Activated naive CD4-positive, alpha-beta T cell treated with anti-CD3 and anti-CD28 coated beads, Interleukin-2, amount 10 ng/mL, durations not matched to agents 7 days and 5 days (primary cell): ENCODE results near the gene CNNM4.

Source experiments
- CTCF ChIA-PET: fragments of 350-600 bp; sonication (Branson Sonifier 250); formaldehyde crosslinking; loops from one replicate; lab custom pipeline; 2021; ENCODE audit warnings: antibody characterized with exemption; lab: Charles Lee
- DNase-seq: peaks from one replicate; pipeline ENCODE4 v3.0.0-alpha.2; 2020
- H3K27ac Mint-ChIP-seq: one replicate; pipeline ENCODE4 v1.8.0; 2021; ENCODE audit warnings: mild to moderate bottlenecking, moderate library complexity, mixed read lengths
- H3K27me3 Mint-ChIP-seq: one replicate; pipeline ENCODE4 v1.8.0; 2021; ENCODE audit warnings: mild to moderate bottlenecking, mixed read lengths
- H3K36me3 Mint-ChIP-seq: one replicate; pipeline ENCODE4 v1.8.0; 2021; ENCODE audit warnings: mixed read lengths
- H3K4me1 Mint-ChIP-seq: one replicate; pipeline ENCODE4 v1.8.0; 2021; ENCODE audit warnings: mixed read lengths
- H3K4me3 Mint-ChIP-seq: one replicate; pipeline ENCODE4 v1.8.0; 2021; ENCODE audit warnings: mild to moderate bottlenecking, moderate library complexity, mixed read lengths
- H3K9me3 Mint-ChIP-seq: one replicate; pipeline ENCODE4 v1.8.0; 2021; ENCODE audit warnings: mixed read lengths

CNNM4 gene

DNA sequence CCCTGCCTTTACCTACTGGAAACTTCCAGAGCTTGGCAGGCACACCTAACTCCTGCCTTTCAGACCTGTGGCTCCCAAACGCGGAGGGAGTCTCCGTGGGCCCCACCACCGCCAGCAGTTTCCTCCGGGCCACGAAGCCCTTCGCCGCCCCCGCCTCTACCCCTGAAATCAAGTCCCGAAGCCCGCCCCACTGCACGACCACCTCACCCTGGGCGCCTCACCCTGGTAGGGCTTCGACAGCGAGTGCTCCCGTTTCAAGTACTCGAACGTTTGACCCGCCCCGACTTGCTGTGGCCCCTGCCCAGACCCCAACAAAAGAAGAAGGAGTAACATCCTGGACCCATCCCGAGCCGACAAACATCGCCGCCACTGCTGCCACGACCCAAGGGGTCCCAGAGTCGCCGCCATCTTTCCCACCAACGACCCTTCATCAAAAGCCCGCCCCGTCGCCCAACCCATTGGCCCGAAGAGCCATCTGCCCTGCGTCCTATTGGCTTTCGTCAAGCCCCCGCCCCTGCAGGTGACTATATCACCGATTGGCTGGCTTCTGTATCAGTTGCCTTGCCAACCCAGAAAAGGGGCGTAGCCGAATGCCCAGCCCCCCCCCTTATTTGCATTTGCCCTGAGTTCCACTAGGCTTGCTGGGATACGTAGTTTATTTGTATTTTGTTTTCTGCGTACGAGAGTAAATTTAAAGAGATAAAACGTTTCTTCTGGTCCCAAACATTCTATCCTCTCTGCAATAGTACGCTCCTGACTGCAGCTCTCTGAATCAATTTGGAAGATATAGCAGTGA is 20.9 kb upstream of the CNNM4 start, which contains the start of gene LMAN2L:
TSS of gene LMAN2L (minus strand) at position 432 of the 796 bp plus-strand sequence. CDS start at position 408, 24 bp downstream.
- H3K27ac Mint-ChIP-seq, result peak within 1 kb of the TSS; percentile 69
- peaks cover 4% of the 10 kb centered on the region for H3K27me3 Mint-ChIP-seq
- peak; percentile 100 for DNase-seq
- H3K4me1 Mint-ChIP-seq, result peaks cover 46% of the 10 kb centered on the region
- CTCF ChIA-PET, result interaction anchor here (1.1 to 1.3 kb wide), 2 partner anchors 19 to 186 kb away, joined by 3 read pairs; no protein-coding TSS in a partner anchor
- H3K36me3 Mint-ChIP-seq, result peaks cover 8% of the 10 kb centered on the region
- H3K9me3 Mint-ChIP-seq, result no peaks in the 10 kb centered on the region
- H3K4me3 Mint-ChIP-seq, result peak within 1 kb of the TSS; percentile 91

DNA sequence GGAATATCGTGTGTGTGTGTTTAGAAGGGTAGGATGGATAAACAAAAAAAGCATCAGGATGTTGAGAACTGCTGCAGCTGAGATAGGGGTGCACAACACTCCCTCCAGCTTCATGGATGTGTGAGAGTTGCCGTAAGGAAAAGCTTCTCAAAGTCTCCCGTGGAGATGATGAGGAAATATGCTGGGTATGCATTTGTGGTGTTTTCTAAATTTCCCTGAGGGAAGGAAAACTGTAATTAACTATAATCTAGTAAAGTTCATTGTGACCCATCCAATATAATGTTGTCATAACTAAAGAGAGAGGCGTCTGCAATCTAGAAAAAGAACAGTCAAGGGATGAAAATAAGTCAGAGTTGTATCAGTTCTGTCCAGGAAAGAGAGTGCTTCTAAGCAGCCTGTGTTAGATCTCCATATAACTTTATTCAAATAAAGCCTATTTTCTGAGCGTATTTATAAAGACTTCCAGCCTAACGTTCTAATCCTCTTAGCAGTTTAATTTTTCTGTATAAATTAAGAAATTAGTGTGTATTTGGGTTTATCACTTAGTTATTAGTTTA is 13.6 kb upstream of the CNNM4 start:
- Mint-ChIP-seq H3K27ac (no peak overlapping the region), H3K4me3 (no peak overlapping the region), H3K36me3 (no peaks in the 10 kb centered on the region), H3K27me3 (peaks cover 59% of the 10 kb centered on the region), H3K4me1 (peaks cover 7% of the 10 kb centered on the region), H3K9me3 (no peaks in the 10 kb centered on the region)
- no peak for DNase-seq
- CTCF ChIA-PET, result no interaction called here

DNA sequence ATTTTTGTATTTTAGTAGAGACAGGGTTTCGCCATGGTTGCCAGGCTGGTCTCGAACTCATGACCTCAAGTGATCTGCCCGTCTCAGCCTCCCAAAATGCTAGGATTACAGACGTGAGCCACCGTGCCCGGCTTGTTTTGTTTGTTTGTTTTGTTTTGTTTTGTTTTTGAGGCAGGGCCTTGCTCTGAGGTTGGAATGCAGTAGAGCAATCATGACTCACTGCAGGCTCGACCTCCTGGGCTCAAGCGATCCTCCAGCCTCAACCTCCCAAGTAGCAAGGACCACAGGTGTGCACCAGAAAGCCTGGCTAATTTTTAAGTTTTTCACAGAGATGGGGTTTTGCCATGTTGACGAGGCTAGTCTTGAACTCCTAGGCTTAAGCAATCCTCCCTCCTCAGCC is 8.9 kb upstream of the CNNM4 start:
- DNase-seq, result no peak
- CTCF ChIA-PET, result no interaction called here
- H3K36me3 Mint-ChIP-seq, result no peaks in the 10 kb centered on the region
- H3K27me3 Mint-ChIP-seq, result peaks cover 52% of the 10 kb centered on the region
- H3K9me3 Mint-ChIP-seq, result no peaks in the 10 kb centered on the region
- H3K27ac Mint-ChIP-seq, result no peak overlapping the region
- no peak overlapping the region for H3K4me3 Mint-ChIP-seq
- H3K4me1 Mint-ChIP-seq, result no peaks in the 10 kb centered on the region

DNA sequence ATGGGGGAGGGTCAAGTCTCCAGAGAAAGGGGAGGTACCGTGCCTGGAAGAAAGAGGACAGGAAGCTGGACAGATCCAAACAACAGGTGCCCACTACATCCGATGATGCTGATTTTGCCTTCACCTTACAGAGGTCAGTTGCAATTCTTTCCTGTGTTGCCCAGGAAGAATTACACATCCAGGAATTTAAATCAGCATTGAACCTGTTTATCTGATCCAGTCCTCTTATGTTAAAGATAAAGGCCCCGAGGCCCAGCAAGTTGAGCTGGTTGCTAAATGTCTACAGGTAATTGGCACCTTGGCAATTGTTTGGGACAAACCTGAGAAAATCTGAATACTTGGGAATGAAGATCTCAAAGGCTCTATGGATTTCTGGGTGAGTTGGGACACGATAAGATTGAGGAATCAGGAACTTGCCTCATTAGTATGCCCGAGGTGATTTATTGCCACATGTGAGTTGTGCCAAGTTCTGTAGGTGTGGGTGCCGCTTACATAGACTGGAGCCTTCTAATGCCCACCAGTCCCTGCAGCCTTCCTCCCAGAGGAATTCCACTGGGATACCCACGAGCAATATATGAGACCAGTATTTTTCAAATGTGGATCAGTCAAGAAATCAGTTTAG is 6.9 kb upstream of the CNNM4 start:
- CTCF ChIA-PET, result interaction anchor here (1.0 kb wide), 1 partner anchor 8 kb away, joined by 3 read pairs; no protein-coding TSS in a partner anchor
- Mint-ChIP-seq H3K4me3 (no peak overlapping the region), H3K36me3 (no peaks in the 10 kb centered on the region), H3K4me1 (peaks cover under 1% of the 10 kb centered on the region), H3K9me3 (no peaks in the 10 kb centered on the region), H3K27ac (no peak overlapping the region), H3K27me3 (peaks cover 41% of the 10 kb centered on the region)
- DNase-seq, result no peak

DNA sequence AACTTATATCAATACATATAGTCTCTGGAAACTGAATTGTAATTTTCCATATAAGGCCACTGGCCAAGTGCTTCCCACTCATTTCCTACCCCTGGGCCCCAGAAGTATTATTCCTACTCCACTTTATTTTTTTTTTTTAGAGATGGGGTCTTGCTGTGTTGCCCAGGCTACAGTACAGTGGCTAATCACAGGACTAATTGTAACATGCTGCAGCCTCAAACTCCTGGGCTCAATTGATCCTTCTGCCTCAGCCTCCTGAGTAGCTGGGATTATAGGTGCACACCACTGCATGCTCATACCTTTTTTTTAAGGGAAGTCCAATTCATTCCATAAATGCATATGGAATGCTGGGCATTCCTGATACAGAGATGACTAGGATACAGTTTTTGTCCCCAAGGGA is 6.4 kb upstream of the CNNM4 start:
- H3K4me1 Mint-ChIP-seq, result peaks cover 4% of the 10 kb centered on the region
- peaks cover 35% of the 10 kb centered on the region for H3K27me3 Mint-ChIP-seq
- DNase-seq, result no peak
- H3K27ac Mint-ChIP-seq, result no peak overlapping the region
- no peaks in the 10 kb centered on the region for H3K36me3 Mint-ChIP-seq
- H3K9me3 Mint-ChIP-seq, result no peaks in the 10 kb centered on the region
- H3K4me3 Mint-ChIP-seq, result no peak overlapping the region
- CTCF ChIA-PET, result no interaction called here

DNA sequence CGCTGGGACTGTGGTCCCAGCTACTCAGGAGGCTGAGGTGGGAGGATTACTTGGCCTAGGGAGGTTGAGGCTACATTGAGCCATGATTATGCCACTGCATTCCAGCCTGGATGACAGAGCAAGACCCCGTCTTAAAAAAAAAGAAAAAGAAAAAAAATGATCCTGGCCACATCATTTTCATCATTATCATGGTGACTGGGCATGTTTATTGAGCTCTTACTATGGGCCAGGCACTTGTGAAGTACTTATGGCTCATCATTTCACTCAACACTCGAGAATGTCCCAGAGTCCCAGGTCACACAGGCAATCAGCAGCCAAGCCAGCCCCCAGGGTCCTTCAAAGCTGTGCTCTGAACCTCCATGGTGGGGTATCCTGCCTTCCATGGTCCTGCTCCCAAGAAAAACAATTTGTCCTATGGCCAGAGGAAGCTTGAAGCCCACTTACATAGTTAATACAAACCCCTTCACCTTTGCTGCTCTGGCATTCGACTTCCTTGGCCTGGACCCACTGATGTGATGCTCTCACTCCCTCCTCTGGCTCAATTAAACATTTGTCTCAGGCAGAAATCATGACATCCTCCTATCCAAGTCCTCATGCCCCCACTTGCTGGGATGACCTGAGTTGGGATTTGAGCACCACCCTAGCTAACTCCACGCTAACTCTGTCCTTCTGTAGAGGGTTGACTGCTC is 3.8 kb upstream of the CNNM4 start:
- no peak for DNase-seq
- Mint-ChIP-seq H3K4me1 (peaks cover 25% of the 10 kb centered on the region), H3K27ac (no peak overlapping the region), H3K36me3 (no peaks in the 10 kb centered on the region), H3K27me3 (peaks cover 14% of the 10 kb centered on the region), H3K9me3 (no peaks in the 10 kb centered on the region), H3K4me3 (no peak overlapping the region)
- CTCF ChIA-PET, result interaction anchor here (0.6 to 1.4 kb wide), 3 partner anchors 14 to 175 kb away, joined by 3 to 4 read pairs (median 3); no protein-coding TSS in a partner anchor

DNA sequence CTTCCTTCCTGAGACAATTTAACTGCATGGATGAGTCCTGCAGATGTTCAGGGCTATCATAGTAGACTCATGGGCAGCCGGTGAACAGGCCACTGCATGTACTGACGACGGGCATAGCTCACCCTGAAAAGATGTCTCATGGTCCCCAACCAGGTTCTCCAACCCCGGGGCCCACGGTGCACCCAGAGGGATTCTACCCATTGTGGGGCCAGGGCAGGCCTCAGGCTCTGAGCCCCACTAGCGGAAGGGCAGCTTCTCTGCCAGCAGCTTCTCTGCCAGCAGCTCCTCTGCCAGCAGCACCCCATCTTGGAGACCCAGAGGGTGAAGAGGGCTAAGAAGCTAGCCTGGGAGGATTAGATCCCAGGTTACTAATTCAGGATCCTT is 3.2 kb upstream of the CNNM4 start:
- no peak overlapping the region for H3K4me3 Mint-ChIP-seq
- CTCF ChIA-PET, result interaction anchor here (0.6 kb wide), 2 partner anchors 34 to 176 kb away, joined by 3 to 4 read pairs; no protein-coding TSS in a partner anchor
- peaks cover 14% of the 10 kb centered on the region for H3K27me3 Mint-ChIP-seq
- no peaks in the 10 kb centered on the region for H3K9me3 Mint-ChIP-seq
- no peak for DNase-seq
- H3K4me1 Mint-ChIP-seq, result peaks cover 31% of the 10 kb centered on the region
- H3K27ac Mint-ChIP-seq, result no peak overlapping the region
- no peaks in the 10 kb centered on the region for H3K36me3 Mint-ChIP-seq

DNA sequence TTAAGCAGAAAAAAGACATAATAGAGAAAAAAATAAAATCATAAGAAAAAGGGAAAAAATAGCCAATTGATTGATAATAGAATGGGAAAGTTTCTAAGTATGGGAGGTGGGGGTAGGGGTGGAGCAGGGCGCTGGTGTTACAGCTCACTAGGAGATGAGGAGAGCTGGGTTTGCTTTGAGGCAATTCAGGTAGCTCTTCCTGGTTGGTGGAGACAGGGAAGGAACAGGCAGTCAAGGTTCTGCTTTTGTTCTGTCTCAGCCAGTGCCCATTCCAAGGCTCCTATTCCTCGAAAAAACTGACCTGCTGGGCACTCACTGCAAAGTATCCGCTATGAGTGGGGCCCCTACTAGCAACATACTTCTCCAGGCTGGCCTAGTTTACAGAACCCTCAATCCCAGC is 1.7 kb upstream of the CNNM4 start:
- Mint-ChIP-seq H3K4me3 (no peak overlapping the region), H3K27ac (no peak overlapping the region), H3K4me1 (peaks cover 44% of the 10 kb centered on the region), H3K36me3 (no peaks in the 10 kb centered on the region), H3K9me3 (no peaks in the 10 kb centered on the region), H3K27me3 (peaks cover 8% of the 10 kb centered on the region)
- DNase-seq, result no peak
- CTCF ChIA-PET, result interaction anchor here (0.6 to 1.5 kb wide), 3 partner anchors 19 to 371 kb away, joined by 3 read pairs; no protein-coding TSS in a partner anchor

DNA sequence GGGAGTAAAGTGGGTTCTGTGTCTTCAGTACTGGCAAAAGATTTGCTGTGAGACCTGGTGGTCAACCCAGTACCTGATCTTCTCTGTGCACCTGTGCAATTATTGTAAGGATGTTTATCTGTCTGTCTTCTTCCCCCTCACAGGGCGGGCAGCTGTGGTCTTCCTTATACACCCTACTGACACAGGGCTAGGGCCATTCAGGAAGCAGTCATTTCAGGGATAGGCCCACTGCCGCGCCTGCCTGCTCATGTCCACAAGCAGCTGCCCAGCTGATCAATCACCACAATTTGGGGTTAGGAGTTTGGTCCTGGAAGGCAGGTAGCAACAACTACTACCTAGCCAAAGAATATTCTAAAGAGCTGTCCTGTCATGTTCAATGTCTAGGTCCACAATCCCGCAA is 1.2 kb upstream of the CNNM4 start:
- Mint-ChIP-seq H3K27ac (no peak overlapping the region), H3K27me3 (peaks cover 8% of the 10 kb centered on the region), H3K4me1 (peaks cover 50% of the 10 kb centered on the region), H3K9me3 (no peaks in the 10 kb centered on the region), H3K4me3 (peak overlapping the region; percentile 79), H3K36me3 (no peaks in the 10 kb centered on the region)
- CTCF ChIA-PET, result interaction anchor here (1.5 to 6.7 kb wide), 2 partner anchors 14 to 19 kb away, joined by 3 to 43 read pairs; no protein-coding TSS in a partner anchor
- DNase-seq, result no peak

DNA sequence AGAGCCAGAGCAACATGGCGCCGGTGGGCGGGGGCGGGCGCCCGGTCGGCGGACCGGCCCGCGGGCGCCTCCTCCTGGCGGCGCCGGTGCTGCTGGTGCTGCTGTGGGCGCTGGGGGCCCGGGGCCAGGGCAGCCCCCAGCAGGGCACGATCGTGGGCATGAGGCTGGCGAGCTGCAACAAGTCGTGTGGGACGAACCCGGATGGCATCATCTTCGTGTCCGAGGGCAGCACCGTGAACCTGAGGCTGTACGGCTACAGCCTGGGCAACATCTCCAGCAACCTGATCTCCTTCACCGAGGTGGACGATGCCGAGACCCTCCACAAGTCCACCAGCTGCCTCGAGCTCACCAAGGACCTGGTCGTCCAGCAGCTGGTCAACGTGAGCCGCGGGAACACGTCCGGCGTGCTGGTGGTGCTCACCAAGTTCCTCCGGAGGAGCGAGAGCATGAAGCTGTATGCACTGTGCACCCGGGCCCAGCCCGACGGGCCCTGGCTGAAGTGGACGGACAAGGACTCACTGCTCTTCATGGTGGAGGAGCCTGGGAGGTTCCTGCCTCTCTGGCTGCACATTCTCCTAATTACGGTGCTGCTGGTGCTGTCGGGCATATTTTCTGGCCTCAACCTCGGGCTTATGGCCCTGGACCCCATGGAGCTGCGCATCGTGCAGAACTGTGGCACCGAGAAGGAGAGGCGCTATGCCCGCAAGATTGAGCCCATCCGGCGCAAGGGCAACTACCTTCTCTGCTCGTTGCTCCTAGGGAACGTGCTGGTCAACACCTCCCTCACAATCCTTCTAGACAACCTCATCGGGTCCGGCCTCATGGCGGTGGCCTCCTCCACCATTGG is 507 bp downstream of the CNNM4 start:
- H3K4me3 Mint-ChIP-seq, result peak overlapping the region; percentile 73
- DNase-seq, result no peak
- H3K27ac Mint-ChIP-seq, result peak overlapping the region; percentile 80
- peaks cover 58% of the 10 kb centered on the region for H3K4me1 Mint-ChIP-seq
- peaks cover 5% of the 10 kb centered on the region for H3K27me3 Mint-ChIP-seq
- H3K9me3 Mint-ChIP-seq, result no peaks in the 10 kb centered on the region
- CTCF ChIA-PET, result interaction anchor here (0.6 to 6.7 kb wide), 19 partner anchors 8 to 208 kb away, joined by 3 to 43 read pairs (median 4); partner anchors contain the start of gene ANKRD39
- no peaks in the 10 kb centered on the region for H3K36me3 Mint-ChIP-seq

DNA sequence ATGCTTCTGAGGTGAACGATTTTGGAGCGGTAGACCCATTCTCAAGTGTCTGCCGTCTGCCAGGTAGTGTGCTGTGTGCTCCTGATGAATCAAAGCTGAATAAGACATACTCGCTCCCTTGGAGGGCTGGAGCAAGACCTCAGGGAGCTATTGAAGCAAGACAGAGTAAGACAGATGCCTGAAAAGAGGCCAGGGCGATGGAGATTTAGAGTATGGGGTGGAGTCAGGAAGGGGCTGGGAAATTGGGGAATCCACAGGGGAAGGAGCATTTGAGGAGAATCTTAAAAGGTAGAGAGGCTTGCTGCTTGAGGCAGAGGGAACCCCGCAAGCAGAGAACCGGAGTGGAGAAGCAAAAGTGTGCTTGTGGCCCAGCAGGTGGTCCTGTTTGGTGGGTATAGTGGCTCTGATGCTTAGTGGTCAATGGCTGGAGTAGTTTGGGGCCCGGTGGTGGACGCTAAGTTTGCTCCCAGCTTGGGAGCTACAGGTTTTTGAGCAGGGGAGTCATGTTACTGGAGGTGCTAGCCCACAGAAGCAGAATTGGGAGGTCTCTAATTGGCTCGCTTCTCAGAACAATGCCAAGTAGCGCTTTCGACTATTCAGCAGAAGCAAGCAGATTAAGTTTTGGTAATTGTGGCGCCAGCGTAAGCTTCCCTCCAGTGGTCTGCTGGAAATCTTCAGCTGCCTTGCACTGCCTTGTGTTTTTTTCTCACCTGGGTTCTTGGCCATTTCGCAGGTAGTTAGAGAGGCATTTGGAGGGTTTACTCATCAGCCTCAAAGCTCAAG is 2.0 kb downstream of the CNNM4 start:
- DNase-seq, result peak; percentile 29
- Mint-ChIP-seq H3K27me3 (no peaks in the 10 kb centered on the region), H3K27ac (no peak overlapping the region)

DNA sequence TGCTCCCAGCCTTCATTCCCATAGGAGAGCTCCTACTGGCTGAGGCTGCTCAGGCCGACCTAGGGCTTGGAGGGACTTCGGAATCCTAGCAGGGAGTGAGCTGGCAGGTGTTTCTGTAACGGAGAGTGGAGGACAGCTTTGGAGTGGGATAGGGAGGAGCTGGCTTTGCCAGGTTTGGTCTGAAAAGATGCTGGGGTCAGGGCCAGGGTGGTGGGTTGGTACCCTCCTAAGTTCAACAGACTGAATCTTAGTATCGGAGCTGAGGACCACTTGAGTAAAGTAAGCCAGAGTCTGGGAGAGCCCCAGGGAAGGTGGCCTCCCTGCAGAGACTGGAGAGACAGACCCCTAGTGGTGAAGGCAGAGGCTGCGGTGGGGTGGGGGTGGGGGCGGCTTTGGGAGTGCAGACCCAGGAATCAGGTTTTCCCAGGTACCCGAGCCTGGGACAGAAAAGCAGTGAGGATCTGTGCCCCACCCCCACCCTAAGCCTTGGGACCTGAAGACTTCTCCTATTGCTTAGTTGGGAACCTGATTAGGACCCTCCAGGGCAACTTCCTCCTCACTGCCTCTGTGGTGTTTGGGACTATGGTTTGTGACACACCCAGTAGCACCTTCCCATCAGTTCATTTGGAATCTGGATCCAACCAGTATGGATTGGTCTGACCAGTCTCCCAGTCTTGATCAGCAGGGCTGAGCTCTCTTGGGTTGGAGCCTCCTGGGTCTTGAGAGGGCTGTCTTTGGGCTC is 3.0 kb downstream of the CNNM4 start:
- Mint-ChIP-seq H3K27me3 (no peaks in the 10 kb centered on the region), H3K36me3 (peaks cover 3% of the 10 kb centered on the region), H3K9me3 (no peaks in the 10 kb centered on the region), H3K4me1 (peaks cover 63% of the 10 kb centered on the region), H3K27ac (peak overlapping the region; percentile 6), H3K4me3 (peak overlapping the region; percentile 73)
- DNase-seq, result peak; percentile 27
- CTCF ChIA-PET, result interaction anchor here (0.9 to 6.7 kb wide), 15 partner anchors 10 to 226 kb away, joined by 3 to 43 read pairs (median 3); partner anchors contain the start of genes ANKRD39 and CNNM3

More for the DNA sequence above, 2.0 kb downstream of the CNNM4 start:
- CTCF ChIA-PET, result interaction anchor here (0.7 to 6.7 kb wide), 15 partner anchors 11 to 225 kb away, joined by 3 to 43 read pairs (median 3); partner anchors contain the start of genes ANKRD39 and CNNM3
- H3K4me3 Mint-ChIP-seq, result peak overlapping the region; percentile 73
- H3K4me1 Mint-ChIP-seq, result peaks cover 63% of the 10 kb centered on the region
- peaks cover 3% of the 10 kb centered on the region for H3K36me3 Mint-ChIP-seq
- no peaks in the 10 kb centered on the region for H3K9me3 Mint-ChIP-seq
